Anterior cingulate cortex (tissue), 58 donors: ENCODE results near the gene SORCS3.

ENCODE experiments used
- DNase-seq, 58 donors: peaks; one replicate each; lab custom pipeline; 2025; lab: John Stamatoyannopoulos, UW

The SORCS3 gene

DNA sequence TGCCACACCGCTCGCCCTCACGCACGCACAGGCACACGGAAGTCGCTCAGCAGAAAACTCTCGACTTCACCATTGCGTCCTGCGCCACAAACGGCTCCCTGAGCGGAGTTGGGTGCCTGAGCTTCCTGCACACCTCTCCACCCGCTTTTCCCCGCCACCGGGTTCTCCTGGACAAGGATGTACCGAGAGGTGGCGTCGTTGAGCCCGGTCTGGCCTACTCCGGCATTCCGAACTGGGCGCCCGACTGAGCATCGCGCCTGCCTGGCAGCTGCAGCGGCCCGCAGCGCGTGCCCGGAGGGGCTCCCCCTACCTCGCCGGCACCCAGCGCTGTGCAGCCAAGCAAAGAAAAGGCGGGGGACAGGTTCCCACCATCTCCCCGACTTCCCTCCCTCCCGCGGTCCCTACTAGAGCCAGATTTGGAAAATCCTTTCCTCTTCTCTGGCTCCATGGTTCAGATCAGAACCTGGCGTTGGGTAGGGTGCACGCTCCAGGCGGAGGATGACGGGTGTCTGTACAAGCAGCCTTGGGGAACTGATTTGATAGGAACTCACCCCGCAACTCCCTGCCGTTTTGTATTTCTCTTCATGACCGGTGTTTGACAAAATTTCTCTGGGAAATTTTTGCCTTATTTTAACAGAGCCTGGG is 1.7 kb downstream of the SORCS3 start:
- peak in 51 of 58 donors; percentile 24 to 84 (median 58) for DNase-seq

DNA sequence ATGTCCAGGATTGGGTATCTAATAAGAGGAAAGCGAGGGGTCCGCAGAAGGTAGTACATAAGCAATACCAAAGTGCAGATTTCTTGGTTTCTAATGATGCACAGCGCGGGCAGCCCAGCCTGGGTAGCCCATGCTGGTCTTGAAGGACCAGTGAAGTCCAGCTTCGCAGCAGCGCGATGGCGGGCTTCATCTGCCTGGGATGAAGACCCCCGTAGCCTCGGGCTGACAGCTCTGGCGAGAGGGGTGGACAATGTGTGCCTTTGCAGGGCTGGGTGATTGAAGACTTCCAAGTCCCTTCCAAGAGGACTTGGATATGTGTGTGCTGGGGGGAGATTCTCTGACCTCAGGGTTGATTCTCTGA is 2.2 kb downstream of the SORCS3 start:
- no peak for DNase-seq

DNA sequence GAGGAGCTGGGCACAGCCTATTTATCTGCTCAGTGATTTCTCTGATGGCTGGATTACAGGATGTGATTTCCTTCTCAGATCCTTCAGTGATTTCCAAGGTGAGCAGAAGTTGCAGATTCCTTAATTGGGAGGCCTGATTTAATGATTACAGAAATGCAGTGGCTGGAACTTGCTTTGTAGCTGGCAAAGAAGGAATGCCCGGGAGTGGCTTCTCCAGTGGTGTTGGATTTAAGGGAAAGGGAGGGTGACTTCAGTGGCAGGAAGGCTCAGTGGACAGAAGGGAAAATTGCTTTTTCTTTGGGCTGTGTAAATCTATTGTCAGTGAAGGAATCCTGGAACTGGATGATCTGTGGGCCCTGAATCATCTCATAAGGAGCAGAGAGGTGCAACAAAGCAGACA is 5.1 kb downstream of the SORCS3 start:
- DNase-seq: no peak

DNA sequence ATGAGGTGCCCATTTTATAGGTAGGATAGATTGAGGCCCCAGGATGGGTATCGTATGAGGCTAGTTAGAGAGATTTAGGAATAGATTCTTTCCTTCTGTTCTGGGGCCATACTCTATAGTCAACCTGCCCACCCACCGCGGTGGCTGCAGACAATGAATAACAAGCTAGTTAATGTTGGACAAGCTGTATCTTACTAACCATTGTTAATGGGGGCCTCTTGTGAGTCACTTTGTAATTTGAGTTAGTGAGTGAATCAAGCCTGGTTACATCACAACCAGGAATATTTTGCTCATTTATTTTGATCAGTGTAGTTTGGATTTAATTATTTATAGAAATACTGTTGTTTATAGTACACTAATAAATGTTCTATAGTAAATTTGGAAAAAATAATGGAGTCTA is 7.3 kb downstream of the SORCS3 start:
- no peak for DNase-seq

DNA sequence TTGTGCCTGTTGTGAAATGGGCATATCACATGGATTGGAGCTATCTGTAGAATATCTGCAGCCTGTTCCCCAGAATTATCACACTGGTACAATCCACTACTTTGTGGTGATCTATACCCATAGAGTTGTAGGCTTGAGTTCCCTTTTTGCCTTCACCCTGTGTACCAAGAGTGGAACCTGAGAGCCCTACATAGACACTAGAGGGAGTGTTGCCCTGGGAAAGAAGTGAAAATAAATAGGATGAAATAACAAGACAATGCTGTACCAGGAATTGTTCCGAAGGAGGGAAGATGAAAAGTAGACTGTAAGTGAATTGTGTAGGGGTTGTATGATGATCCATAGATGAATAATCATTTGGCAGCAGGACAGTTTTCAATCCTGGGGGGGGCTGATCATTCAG is 9.0 kb downstream of the SORCS3 start:
- peak in 2 of 58 donors; percentile 12 to 33 for DNase-seq

DNA sequence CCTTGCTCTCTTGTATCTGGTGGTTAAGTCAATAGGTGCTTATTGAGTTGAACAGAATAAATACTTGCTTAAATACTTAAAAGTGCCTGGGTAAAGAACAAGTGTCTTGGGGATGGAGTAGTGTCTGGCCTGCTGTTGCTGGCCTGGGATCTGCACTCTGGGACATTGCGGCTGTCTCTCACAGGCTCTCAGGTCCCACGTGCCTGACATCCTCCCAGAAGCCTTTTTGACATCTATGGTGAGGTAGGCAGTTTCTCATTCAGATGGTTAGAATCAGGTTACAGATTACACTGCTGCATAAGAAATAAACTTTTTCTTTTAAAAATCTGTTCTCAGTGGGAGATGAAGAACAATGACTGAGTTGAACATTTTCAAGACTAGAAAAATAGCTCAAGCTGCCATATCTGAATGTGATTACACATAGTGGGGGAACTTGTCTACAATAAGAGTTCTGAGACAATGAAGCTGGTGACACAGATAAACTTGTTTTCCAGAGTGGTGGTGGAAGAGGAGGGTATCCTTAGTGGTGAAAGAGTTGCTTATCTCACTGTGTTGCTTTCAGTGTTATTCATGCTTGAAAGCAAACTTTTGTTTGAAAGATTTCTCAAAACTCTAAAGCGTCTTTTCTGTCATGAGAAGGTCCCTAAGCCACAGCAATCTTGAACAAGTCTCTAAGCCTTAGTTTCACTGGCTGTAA is 9.7 kb downstream of the SORCS3 start:
- DNase-seq: no peak

DNA sequence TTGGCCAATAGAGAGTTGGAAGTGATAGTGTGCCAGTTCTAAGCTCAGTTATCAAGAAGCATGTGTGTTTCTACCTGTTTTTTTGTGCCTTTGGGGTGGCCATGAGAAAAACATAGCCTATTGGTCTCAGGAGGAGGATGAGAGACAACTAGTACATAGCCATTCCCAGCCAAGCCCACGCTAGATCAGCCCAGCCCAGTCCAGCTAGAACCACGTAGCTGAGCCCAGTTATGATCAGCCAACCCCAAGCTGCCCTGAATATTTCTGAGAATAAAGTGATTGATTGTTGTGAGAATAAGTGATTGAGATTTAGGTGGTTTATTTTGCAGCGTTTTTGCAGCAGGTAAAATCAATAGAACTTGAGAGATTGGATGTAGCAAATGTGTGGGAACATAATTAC is 15.9 kb downstream of the SORCS3 start:
- no peak for DNase-seq

DNA sequence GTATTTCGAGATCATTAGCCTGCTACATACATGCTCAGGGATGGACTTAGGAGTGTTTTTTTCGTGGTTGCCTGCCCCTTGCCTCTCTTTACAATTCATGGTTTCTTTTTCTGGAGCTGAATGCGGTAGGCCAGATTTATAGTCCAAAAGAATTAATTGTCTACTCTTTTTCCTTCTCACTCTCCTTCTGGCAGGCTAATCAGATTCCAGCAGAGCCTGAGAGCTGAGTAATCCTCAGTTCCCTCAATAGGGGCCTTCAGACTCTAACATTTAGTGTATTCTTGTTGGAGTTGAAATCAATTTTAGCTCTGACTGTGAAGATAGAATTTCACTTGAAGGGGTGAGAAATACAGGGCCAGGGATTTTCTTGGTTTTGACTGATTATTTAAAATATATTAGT is 16.4 kb downstream of the SORCS3 start:
- no peak for DNase-seq

DNA sequence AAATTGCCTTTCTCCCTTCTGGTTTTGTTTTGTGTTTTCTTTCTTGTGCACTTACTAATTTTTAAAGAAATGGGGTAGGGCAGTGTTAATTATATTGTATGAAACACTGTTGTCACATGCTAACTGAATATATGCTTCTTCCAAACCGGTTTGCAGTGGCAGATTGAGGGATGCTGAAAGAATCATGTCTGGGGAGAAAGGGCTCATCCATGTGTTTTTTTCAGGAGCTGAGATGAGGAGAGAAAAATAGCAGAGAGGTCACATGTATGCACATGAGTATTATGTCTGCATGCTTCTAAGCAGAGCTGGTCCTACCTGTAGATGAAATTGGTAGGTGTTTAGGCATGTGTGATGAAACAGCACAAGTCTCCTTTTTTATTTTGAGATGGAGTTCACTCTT is 17.0 kb downstream of the SORCS3 start:
- DNase-seq: no peak

DNA sequence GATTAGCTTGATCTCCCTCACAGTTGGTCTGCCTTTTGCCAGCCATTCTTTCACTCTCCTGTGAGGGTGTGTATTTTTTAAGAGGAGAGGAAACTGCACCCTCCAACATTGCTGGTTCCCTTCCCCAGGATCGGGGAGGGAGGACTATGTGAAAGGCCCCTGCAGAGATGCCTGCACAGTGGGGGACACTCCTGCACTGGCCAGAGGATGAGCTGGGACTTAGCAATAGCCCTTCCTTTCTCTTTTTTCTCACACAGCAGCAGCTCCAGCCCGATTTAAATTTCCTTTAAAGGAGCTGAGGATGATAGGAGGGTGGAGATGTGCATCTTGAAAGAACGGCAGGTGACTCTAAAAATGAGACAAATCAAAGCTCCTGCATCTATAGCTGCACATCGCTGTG is 18.7 kb downstream of the SORCS3 start:
- no peak for DNase-seq

DNA sequence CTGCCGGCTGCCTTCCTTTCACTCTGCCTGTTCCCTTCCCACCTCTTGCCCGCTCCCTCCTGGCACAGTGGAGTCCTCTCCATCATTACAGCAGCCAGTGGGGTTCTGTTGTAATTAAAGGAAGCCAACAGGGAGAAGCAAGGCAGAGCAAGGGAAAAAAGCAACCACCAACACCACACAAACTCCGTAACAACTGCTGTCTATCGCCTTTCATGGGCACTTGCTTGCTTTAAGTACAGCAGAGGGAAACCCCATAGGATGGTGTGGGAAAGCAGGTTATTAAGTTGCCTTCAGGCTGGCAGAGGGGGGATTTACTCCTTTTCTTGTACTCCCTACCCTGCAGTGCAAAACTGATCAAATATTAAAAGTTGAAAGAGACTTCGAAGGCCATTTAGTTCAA is 22.0 kb downstream of the SORCS3 start:
- no peak for DNase-seq

DNA sequence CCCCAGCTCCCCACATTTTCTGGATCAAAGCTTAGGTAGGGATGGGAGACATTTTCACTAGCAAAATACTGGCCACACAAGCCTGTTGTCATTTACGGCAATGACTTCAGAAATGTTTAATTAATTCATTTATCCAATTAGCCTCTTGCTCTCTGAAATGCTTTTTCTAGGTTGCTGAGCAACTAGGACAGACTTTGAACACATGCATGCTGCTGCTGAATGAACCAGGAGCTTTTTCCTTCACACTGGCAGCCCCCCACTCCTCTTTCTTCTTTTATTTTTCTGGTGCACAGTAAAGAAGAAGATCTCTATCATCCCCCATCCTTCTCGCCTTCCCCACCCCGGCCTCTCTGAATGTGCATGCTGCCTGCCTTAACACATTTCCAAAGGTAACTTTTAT is 22.5 kb downstream of the SORCS3 start:
- no peak for DNase-seq

DNA sequence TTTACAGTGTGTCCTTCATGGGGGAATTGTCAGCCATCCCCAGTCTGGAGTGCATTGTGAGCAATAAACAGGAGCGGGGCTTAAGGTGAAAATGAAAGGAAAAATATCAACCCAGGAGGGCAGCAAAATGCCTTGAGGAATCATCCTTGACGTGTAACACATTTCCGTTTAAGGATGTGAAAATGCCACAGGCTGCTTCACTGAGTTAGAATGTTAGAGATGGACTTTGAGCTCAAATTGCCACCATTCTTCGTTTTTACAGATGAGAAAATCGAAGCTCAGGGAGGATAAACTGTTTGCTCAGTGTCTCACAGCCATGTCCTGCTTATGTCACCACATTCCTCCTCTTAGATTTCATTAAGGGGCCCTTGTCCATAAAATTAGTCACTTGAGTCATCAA is 23.1 kb downstream of the SORCS3 start:
- no peak for DNase-seq

DNA sequence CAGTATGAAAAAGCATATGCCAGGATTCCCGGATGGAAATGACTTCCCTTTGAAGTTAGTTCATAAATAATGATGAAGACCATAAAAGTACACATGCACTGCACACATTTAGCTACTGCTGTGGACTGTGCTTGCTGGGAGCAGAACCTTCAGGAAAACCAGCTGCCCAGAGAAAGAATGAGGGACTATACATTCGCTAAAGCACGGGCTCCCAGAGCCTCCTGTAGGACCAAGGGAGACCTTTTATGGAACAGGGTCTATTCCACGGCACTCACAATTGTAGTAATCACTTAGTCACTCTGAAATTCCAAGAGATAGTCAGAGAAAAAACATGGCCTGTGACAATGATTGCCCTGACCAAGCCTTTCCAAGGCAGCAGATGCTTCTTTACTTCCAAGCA is 24.1 kb downstream of the SORCS3 start:
- DNase-seq: no peak

DNA sequence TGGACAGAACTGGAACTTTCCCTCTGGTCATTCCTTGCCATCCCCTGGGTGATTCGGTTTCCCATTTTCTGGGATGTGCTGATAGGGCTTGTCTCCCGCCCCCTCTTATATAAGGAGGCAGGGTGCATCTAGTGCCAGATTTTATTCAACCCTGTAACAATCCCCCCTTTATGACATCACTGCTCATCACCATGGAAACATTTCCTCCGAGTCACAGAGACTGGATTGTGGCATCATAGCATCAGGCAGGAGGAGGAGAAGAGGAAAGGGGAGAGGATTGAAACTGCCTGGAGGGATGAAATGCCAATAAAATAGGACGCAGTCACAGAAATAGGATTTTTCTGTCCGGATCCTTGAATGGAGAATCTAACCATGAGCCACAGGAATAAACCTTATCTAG is 25.0 kb downstream of the SORCS3 start:
- DNase-seq: peak in 3 of 58 donors; percentile 6 to 49 (median 15)

DNA sequence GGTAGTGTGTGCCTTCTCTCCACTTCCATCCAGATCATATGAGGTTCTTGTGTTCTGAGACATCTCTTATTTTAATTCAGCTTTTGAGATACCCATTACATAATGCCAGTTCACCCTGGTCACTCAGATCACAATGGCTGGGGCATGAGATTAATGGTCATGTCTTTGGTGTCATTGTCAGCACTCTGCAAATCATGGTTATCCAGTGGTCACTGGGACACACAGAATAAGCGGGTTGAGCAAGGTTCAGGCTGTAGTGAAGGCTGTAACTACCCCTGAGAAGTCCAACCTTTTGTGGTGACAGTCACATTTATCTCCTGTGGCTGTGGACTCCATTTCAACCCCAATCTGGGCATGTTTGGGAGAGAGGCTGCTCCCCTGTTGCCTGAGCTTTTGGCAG is 35.8 kb downstream of the SORCS3 start:
- no peak for DNase-seq

DNA sequence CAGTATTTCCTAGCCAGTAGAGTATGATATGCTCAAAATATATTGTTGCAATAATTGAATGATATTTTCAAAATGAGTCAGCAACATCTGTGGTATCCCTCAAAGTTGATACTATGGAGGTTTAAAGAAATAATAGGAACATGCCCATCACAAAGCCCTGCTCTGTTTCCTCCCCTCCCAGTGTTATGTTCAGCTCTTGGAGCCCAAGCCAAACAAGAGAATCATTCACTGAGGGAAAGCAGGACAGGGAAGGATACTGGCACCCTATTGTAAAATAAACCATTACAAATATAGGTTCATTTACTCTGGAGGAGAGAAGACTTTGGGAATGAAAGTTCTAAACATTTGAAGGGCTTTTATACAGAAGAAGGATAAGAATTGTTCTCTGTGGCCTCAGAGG is 37.6 kb downstream of the SORCS3 start:
- no peak for DNase-seq

DNA sequence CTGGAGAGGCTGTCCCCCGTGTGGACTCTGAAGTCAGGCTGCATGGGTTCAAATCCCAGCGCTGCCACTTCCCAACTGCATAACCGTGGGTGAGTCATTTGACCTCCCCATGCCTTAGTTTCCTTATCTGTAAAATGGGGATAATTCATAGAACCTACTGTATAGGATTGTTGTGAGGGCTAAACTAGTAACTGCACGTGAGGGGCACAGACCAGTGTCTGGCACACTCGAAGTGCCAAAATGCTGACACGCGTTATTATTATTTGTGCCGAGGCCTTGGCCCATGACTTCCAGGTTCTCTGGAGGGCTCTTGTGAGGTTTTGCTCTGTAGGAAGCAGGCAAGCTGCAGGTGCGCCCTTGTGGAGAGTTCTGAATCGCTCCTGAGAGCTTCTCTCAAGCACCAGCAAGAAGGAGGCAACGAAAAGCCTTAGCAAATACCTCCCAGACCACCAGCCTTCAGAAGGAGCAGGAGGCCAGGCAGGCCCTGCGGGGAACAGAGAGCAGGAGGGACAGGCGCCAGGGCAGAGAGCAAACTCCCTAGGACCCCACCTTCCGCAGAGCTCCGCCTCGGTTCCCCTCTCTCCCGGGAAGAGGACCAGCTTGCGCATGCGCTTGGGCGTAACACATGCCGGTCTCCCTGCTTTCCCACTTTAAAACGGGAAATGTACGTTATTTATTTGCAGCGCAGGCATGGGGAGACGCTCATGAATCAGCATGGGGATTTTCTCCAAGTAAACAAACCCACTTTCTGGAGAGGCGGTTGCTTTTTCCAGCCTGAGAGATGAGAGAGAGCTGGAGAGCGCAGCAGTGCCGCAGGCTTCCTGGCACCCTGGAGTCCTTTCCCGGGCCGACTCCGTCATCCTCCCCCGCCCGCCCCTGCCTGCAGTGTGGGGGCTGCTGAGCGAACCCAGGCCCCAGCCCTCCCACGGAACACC is 39.6 kb downstream of the SORCS3 start:
- peak in 57 of 58 donors; percentile 14 to 85 (median 56) for DNase-seq

DNA sequence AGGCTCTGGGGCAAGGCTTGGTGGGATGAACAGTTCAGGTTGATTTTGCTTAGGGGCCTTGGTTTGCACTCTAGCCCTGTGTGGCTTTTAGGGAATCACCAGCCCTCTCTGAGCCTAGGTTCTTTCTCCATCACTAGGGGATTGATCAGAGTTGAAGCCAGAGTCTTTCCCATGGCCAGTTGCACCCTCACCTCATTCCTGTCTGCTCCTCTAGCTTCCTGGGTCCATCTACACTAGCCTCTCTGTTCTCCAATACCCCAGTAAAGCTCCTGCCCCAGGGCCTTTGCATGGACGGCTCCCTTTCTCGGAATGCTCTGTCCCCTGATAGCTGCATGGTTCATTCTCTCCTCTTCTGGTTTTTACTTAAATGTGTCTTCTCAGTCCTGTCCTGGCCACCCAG is 40.4 kb downstream of the SORCS3 start:
- DNase-seq: no peak

DNA sequence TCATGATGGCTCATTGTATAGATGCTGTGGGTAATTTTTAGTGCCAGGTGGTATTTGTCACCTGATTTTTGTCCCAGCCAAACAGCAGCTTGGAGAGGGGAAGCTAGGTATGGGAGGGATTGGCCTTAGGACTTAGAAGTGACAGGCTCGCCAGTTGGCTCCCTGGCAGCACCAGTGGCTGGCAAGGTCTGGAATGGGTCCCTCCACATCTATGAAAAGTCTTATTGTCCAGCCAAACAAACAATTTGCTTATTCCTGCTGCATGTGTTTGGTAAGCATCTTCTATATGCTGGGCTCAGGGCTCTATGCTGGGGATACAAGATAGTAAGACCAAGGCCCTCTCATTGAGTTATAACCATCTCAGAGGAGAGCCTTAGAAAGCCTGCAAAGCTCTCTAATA is 42.5 kb downstream of the SORCS3 start:
- DNase-seq: peak in 20 of 58 donors; percentile 4 to 60 (median 22)

DNA sequence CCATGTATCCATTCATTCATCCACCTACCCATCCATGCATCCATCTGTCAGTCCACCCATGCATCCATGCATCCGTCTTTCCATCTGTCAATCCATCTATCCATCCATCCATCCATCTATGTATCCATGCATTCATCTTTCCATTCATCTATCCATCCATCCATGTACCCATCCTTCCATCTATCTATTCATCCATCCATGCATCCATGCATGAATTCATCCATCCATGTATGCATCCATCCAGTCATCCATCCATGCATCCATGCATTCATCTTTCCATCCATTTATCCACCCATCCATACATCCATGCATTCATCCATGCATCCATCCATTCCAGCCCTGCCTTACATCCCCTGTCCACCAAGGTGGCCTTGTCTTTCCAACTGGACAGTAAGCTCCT is 45.7 kb downstream of the SORCS3 start:
- DNase-seq: no peak
